Measurements from ENCODE around the gene PLXNA4. TPM values are rescaled to one million over a fixed set of nuclear protein-coding genes. Genes with fewer than 3 reads are reported as not detected.

The PLXNA4 gene
- total and polyA plus RNA-seq, 8 donors, result 0.19 to 1.6 (median 0.47) TPM

DNA sequence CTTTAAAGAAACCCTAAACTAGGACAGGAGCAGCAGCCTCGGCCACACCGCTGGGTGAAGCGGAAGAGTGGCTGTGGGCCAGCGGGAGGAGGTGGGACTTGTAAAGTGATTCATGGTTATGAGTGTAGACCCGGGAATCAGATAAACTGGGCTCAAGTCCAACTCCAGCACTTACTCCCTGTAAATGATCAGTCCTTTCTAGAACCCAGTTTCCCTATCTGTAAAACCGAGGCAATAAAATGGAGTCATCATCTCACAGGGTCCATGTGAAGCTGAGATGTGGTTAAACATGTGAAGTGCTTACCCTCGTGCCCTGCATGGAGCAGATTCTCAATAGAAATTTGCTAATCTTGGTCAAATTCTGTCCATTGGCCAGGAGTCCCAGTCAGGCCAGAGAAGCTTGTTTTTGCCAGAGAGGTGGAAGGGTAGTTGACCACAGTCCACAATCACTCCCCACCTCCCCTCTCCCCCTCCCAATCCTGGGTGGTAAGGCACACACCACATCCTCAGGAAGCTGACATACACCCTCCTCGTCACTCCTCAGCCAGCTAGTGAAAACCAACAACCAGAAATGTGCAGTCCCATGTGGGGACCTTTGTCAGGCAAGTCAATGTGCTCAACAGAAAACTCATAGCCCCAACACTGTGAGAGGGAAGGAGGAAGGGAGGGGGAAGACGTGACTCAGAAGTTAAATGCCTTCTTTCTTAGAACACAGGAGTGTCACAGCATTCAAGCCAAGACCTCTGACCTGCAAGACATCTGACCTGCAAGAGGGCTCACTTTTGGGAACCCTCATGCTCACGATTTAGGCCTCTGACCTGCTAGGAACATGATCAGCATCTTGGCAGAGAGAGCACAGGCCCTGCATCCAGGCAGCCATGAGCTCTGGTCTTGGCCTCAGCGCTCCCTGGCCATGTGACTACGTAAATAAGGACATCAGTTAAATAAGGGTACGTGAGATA, 145.1 kb downstream of the PLXNA4 start:
- H3K36me3 ChIP-seq, result no peaks in the 10 kb centered on the region
- peak in 3 of 4 donors; percentile 41 to 53 (median 52) for ATAC-seq
- no peak overlapping the region for H3K4me3 ChIP-seq
- TF ChIP-seq, protein P1, sequence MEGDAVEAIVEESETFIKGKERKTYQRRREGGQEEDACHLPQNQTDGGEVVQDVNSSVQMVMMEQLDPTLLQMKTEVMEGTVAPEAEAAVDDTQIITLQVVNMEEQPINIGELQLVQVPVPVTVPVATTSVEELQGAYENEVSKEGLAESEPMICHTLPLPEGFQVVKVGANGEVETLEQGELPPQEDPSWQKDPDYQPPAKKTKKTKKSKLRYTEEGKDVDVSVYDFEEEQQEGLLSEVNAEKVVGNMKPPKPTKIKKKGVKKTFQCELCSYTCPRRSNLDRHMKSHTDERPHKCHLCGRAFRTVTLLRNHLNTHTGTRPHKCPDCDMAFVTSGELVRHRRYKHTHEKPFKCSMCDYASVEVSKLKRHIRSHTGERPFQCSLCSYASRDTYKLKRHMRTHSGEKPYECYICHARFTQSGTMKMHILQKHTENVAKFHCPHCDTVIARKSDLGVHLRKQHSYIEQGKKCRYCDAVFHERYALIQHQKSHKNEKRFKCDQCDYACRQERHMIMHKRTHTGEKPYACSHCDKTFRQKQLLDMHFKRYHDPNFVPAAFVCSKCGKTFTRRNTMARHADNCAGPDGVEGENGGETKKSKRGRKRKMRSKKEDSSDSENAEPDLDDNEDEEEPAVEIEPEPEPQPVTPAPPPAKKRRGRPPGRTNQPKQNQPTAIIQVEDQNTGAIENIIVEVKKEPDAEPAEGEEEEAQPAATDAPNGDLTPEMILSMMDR (IDR thresholded peaks at IDR 0.05), result no peak
- peak in 2 of 6 donors; percentile 11 to 28 for DNase-seq
- no peak for FAIRE-seq
- H3K27me3 ChIP-seq, result no peaks in the 10 kb centered on the region
- no peak overlapping the region for H3K27ac ChIP-seq
- WGBS, 2 donors, result 64 to 69% methylated on average over 13 of the region's 13 CpGs
- no peaks in the 10 kb centered on the region for H3K9me3 ChIP-seq
- no peaks in the 10 kb centered on the region for H3K4me1 ChIP-seq
- intact Hi-C loops (cut with DNase I), result no loop called here

DNA sequence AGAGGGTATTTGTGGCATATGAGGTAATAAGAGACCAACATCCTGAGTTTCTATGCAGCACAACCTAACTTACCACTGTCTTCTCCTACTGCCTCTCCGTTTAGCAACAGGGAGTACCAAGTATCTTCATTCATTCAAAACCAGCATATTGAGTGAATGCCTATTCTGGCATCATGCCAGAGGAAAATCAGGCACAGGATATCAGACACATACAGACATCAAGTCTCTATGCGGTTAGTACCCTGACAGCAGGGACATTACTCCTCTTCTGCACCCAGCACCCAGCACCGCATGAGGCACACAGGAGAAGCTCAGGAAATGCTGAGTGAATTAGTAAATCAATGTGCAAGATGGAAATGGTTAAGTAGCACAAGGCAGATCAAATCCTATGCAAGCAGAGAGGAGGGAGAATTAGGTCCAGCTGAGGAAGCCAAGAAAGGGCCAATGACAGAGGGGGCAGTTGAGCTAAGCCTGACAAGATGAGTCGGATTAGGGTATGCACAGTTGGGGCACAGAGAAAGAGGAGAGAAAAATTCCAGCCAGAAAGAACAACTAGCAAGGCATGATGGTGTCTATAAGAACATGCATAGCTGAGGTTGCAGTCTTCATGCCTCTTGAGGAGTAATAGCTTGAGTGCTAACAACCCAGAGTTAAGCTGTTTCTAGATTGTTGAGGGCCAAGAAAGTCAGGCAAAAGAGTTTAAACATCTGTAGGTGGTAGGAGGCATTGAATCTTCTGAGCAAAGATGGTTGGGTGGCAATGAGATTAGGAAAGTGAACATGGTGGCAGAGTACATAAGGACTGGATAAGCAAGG, 146.0 kb downstream of the PLXNA4 start:
- WGBS, 2 donors, result 85 to 88% methylated on average over 4 of the region's 4 CpGs
- Histone ChIP-seq H3K27ac (no peak overlapping the region), H3K9me3 (no peaks in the 10 kb centered on the region), H3K36me3 (no peaks in the 10 kb centered on the region), H3K4me3 (no peak overlapping the region), H3K4me1 (no peaks in the 10 kb centered on the region), H3K27me3 (no peaks in the 10 kb centered on the region)
- DNase-seq (no peak), ATAC-seq (no peak), FAIRE-seq (no peak)
- TF ChIP-seq, protein P1 (IDR thresholded peaks at IDR 0.05), result no peak
- intact Hi-C loops (cut with DNase I), result no loop called here

DNA sequence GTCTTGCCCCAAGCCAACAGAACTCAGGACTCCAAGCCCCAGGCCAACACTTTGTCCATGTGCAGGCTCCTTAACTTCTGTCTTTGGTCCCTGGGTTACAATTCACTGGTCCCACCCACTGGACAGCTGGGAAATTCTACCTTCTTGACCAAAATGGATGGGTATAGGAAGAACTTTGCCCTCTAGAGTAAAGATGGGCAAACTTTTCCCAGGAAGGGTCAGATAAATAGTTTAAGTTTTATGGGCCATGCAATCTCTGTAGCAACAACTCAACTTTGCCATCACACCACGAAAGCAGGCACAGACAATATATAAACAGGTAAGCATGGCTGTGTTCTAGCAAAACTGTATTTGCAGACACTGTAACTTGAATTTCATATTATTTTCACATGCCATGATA, 147.1 kb downstream of the PLXNA4 start:
- Histone ChIP-seq H3K9me3 (no peaks in the 10 kb centered on the region), H3K4me3 (no peak overlapping the region), H3K27me3 (no peaks in the 10 kb centered on the region), H3K4me1 (no peaks in the 10 kb centered on the region), H3K27ac (no peak overlapping the region), H3K36me3 (no peaks in the 10 kb centered on the region)
- 76 to 84% methylated on average over 1 of the region's 1 CpG for WGBS, 2 donors
- DNase-seq (no peak), FAIRE-seq (no peak), ATAC-seq (no peak)
- intact Hi-C loops (cut with DNase I), result no loop called here
- TF ChIP-seq, protein P1 (IDR thresholded peaks at IDR 0.05), result no peak

DNA sequence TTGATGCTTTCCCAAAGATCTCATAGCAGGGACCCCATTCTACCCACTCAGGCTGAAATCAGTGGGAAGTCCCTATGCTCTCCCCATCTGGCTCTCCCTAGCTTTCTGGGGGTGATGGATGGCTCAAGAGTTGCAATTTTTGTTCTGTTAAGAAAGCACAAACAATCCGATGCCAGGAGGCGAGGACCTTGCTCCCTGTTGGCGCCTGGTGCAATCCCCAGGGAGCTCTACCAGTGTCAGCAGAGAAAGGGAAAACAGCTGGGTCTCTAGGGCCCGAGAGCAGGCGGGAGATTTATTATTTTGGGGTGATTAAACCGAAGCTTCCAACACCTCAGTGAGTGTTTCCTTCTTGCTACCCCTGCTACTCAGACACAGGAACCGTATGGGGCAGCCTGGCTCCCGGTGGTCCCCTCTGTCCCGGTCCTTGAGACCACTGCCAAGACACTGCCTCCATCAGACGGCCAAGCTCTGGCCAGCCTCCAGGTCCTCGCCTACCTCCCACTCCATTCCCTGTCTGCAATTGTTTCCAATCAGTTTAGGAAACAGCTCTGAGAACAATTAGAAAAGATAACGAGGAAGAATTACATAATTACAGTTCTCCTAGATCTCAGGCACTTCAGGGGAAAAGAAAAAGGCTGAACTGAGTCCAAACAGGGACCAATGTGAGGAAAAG, 147.9 kb downstream of the PLXNA4 start:
- Histone ChIP-seq H3K27me3 (no peaks in the 10 kb centered on the region), H3K4me1 (no peaks in the 10 kb centered on the region), H3K9me3 (no peaks in the 10 kb centered on the region), H3K36me3 (no peaks in the 10 kb centered on the region), H3K27ac (no peak overlapping the region), H3K4me3 (no peak overlapping the region)
- FAIRE-seq (no peak), ATAC-seq (no peak), DNase-seq (no peak)
- intact Hi-C loops (cut with DNase I), result no loop called here
- TF ChIP-seq, protein P1 (IDR thresholded peaks at IDR 0.05), result no peak
- WGBS, 2 donors, result 55 to 64% methylated on average over 12 of the region's 12 CpGs

All from pancreas (tissue), 10 donors.